ENCODE data around the gene C3AR1.

Gene C3AR1

GRCh38 chr12:8058506-8058905, 7.7 kb downstream of the C3AR1 start:
- TF ChIP-seq CTCF (IDR thresholded peaks at IDR 0.05; ENCODE audit: low read depth, low read length, missing control alignments): no peak
- no peak for DNase-seq (ENCODE audit: extremely low read depth, low read depth)
- no peak overlapping the region for H3K4me3 ChIP-seq (replicated peaks; ENCODE audit: low read depth, low read length)

GRCh38 chr12:8057839-8058238, 8.3 kb downstream of the C3AR1 start:
- DNase-seq (ENCODE audit: extremely low read depth, low read depth): no peak
- no peak overlapping the region for H3K4me3 ChIP-seq (replicated peaks; ENCODE audit: low read depth, low read length)
- no peak for TF ChIP-seq CTCF (IDR thresholded peaks at IDR 0.05; ENCODE audit: low read depth, low read length, missing control alignments)

- no peak for TF ChIP-seq CTCF (IDR thresholded peaks at IDR 0.05; ENCODE audit: low read depth, low read length, missing control alignments)
- no peak for DNase-seq (ENCODE audit: extremely low read depth, low read depth)
- H3K4me3 ChIP-seq (replicated peaks; ENCODE audit: low read depth, low read length): no peak overlapping the region
These were observed 8.9 kb downstream of the C3AR1 start for GRCh38 chr12:8057306-8057705.

GRCh38 chr12:8054816-8055215, 11.3 kb downstream of the C3AR1 start:
- TF ChIP-seq CTCF (IDR thresholded peaks at IDR 0.05; ENCODE audit: low read depth, low read length, missing control alignments): no peak
- H3K4me3 ChIP-seq (replicated peaks; ENCODE audit: low read depth, low read length): no peak overlapping the region
- no peak for DNase-seq (ENCODE audit: extremely low read depth, low read depth)

DNA sequence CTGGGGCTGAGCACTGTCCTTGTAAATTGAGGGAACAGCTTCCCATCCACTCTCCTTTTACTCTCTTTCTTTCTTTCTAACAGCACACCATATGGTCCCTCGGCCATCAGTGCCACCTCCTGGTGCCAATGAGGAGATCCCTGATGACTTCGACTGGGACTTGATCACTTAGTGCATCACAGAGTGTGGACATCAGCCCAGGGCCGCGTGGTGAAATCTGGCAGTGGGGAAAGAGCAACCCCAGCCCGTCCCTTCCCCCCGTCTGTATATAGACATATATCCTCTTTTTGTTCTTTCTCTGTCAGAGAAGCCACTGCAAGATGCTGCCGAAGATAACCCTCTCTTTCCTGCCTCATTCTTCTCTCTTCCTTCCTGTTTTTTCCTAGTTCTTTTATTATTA, 13.5 kb downstream of the C3AR1 start:
- TF ChIP-seq CTCF (IDR thresholded peaks at IDR 0.05; ENCODE audit: low read depth, low read length, missing control alignments): no peak
- no peak for DNase-seq (ENCODE audit: extremely low read depth, low read depth)
- H3K4me3 ChIP-seq (replicated peaks; ENCODE audit: low read depth, low read length): no peak overlapping the region

- TF ChIP-seq CTCF (IDR thresholded peaks at IDR 0.05; ENCODE audit: low read depth, low read length, missing control alignments): no peak
- no peak overlapping the region for H3K4me3 ChIP-seq (replicated peaks; ENCODE audit: low read depth, low read length)
- DNase-seq (ENCODE audit: extremely low read depth, low read depth): no peak
These were observed 15.4 kb downstream of the C3AR1 start for GRCh38 chr12:8050600-8051250.

GRCh38 chr12:8048906-8049305, 17.3 kb downstream of the C3AR1 start:
- TF ChIP-seq CTCF (IDR thresholded peaks at IDR 0.05; ENCODE audit: low read depth, low read length, missing control alignments): no peak
- DNase-seq (ENCODE audit: extremely low read depth, low read depth): no peak
- no peak overlapping the region for H3K4me3 ChIP-seq (replicated peaks; ENCODE audit: low read depth, low read length)
